ENCODE measurements around the gene MRPL49.
A peak's percentile ranks its signal among the peaks of the same experiment; 100 is the strongest.
"Not testable (repeated sequence)": the region's sequence is repeated elsewhere in the genome, so short reads cannot be mapped to it uniquely, and the experiment has no call there.

Gene MRPL49

DNA sequence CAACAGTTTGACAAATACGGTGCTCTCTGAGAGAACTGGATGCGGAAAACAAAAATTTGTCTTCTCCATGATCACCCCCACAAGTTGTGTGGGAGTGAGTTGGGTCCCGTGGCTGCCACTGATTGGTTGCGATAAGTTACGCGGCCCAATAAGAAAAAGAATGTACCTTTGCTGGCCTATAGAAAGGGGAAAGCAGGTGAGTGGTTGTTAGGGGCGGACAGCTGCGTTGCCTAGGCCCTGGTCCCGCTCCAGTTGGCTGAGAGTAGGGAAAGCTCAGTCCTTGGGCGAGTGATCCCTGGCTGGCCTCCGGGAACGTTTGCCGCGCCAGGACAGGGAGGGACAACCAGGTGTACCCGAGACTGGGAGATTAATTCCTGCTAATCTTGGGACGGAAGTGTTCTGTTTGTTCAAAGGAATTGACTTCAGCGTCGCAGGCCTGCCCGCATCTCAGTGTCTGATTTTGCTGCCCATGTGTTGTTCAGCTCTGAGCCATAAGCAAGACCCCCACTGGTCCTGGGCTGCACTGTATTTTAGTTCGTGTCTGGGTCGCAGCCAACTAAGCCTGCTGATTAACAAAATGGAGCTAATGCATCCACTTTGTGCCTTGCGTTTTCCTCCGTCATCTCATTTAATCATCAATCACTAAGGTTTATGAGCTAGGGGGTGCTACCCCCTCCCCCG lies 13.0 kb downstream of the MRPL49 start:
- peak; percentile 92 for DNase-seq

DNA sequence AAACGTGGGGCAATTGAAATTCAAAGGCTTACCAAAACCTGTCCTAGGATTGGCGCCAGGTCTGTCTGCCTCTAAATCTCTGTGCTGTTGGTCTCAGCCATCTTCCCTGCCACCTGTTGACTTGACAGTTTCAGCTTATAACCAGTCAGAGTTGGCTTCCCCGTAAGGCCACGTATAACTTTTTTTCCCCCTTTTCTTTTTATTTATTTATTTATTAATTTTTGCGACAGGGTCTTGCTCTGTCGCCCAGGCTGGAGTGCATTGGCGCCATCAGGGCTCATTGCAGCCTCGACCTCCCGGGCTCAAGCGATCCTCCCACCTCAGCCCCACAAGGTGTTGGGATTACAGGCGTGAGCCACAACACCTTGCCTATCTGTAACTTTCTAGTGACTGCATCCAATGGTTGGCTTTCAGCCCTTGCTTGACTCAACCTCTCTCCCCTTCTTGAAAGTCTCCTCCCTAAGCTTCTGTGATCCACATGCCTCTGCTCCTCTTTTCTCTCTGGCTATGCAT lies 13.6 kb downstream of the MRPL49 start:
- DNase-seq = no peak

DNA sequence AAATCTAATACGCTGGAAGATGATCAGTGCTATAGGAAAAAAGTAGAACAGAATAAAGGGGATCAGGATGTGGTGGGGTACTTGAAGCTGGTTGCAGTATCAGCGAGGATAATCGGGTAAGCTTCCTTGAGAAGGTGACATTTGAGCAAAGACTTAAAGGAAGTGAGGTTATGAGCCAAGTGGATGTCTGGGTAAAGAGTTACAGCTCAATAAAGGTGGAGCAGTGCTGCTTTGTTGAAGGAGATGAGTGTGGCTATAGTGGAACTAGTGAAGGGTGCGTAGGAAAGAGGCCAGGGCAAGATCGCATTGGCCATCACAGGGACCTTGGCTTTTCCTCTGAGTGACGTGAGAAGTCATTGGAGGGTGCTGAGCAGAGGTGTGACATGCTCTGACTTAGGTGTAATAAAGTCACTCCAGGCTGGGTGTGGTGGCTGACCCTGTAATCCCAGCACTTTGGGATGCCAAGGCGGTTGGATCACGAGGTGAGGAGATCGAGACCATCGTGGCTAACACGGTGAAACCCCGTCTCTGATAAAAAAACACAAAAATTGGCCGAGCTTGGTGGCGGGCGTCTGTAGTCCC lies 14.5 kb downstream of the MRPL49 start:
- no peak for DNase-seq

DNA sequence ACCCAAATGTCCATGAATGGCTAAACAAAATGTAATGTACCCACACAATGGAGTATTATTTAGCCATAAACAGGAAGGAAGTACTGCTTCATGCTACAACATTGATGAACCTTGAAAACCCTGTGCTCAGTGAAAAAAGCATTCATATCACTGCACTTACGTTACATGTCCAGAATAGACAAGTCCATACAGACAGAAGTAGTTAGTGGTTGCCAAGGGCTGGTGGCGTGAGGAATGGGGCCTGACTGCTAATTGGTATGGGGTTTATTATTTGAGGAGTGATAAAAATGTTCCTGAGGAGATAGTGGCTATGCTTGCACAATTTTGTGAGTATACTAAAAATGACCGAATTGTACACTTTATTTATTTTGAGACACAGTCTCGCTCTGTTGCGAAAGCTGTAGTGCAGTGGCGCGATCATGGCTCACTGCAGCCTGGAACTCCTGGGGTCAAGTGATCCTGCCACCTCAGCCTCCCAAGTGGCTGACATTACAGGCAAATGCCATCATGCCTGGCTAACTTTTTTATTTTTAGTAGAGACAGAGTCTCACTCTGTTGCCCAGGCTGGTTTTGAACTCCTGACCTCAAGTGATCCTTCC lies 19.9 kb downstream of the MRPL49 start:
- DNase-seq = no peak

DNA sequence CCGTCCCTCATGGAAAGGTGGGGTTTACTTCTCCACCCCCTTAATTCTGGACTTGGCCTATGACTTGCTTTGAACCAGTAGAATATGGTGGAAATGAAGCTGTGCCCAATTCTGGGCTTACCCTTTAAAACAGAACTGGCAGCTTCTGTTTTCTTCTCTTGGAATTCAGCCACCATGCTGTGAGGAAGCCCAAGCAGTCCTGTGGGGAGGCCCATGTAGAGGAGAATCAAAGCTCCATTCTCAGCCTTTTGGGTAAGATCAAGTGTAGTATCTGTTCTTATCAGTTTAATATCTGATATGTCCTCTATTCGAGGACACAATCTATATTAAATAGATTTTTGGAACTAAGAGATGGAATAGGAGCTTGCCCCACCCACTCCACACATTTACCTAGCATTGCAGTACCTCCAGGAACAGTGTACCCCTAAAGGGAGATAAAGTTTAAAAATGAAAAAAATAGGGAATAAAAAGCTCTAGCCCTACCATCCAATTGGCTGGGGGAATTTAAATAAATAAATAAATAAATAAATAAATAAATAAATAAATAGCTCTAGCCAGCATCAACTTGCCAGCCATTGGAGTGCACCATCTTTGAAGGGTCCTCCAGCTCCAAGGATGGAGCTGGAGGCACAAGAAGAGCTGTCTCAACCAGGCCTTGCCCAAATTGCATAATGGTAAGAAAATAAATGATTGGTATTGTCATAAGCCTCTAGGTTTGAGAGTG lies 25.4 kb downstream of the MRPL49 start:
- no peak for DNase-seq

DNA sequence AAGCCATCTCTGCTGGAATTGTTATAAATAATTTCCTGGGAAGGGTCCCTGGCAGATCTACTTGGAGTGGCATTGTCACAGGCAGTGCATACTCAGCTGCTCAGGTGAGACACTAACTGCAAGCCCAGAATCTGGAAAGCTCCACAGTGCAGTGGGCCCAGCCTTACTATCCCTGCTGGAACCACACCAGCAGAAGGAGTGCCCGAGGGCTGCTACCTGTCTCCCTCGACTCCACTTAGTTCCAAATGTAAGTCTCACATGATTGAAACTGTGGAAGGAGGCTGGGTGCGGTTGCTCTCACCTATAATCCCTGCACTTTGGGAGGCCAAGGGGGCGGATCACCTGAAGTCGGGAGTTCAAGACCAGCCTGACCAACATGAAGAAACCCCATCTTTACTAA lies 26.5 kb downstream of the MRPL49 start:
- no peak for DNase-seq

DNA sequence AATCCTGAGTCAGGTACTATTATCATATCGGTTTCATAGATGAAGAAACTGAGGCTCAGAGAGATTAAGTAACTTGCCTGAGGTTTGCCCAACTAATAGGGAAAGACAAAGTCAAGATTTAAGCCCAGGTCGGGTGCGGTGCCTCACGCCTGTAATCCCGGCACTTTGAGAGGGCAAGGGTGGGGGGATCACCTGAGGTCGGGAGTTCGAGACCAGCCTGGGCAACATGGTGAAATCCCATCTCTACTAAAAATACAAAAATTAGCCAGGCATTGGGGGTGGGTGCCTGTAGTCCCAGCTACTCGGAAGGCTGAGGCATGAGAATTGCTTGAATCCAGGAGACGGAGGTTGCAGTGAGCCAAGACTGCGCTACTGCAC lies 28.0 kb downstream of the MRPL49 start:
- DNase-seq = not testable (repeated sequence)

DNA sequence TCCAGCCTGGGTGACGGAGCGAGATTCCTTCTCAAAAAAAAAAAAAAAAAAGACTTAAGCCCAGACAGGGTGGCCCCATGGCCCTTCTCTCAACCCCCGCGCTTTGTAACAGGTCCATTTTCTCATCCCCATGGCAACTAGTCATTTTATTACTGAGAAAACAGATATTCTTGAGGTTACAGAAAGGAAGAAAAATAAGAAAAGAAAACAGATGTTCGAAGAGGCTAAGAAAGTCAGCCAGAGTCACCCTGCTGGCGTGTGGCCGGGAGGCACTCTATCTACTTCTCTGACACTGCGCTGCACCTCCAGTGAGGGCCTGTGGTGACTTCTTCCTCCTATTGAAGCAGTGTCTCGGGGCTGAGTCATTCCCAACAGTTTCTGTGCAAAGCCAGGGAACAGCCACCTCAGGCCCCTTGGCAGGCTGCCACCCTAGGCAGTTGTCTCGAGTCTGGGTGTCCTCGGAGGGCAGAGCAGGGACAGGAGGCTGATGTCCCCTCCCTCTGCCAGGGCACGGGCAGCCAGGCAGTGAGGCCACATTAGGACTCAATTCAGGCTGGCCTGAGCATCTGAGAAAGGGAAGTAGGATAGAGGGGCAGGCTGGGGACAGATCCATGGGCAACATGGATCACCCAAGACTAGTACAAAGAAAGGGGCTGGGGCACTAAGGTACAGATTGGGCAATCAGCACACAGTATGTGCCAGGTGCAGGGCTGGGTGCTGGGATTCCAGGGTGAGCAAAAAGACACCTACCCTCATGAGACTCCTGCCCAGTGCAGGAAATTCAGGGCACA lies 28.6 kb downstream of the MRPL49 start:
- no peak for DNase-seq

DNA sequence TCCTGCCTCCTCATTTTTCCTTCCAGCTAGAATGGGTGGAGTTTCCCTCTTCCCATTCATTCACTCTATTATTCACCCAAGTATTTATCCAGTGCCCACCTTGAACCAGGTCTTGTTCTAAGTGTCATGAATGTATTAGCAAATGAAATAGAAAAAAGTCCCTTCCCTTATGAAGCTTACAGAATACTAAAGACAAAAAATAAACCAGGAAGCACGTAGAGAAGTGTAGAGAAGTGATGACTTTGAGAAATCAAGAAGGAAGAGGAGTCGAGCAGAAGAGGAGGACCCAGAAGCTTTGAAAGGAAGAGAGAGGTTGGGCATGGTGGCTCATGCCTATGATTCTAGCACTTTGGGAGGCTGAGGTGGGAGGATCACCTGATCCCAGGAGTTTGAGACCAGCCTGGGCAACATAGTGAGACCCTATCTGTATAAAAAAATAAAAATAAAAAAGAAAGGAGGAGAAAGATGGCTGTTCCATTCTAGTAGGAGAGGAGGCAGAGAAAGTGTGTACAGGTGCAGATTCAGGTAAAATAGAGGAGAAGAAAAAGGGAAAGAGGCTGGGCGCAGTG lies 29.3 kb downstream of the MRPL49 start:
- no peak for DNase-seq

DNA sequence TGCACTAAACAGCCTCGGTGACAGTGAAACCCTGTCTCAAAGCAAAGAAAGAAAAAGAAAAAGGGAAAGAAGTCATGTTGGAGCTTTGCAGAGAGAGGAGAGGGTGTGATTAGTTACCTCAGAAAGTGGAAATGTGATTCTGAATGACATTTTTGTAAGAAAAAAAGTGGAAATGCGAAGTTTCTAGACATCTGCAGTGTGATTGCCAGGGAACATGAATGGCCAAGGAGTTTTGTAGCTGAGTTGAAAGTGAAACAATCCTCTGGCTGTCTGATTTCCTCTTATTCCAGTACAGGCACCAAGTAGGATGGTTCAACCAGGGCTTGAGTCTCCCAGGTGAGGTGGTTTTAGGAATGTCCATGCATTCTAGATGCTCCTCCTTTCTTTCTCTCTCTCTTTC lies 30.0 kb downstream of the MRPL49 start:
- no peak for DNase-seq

DNA sequence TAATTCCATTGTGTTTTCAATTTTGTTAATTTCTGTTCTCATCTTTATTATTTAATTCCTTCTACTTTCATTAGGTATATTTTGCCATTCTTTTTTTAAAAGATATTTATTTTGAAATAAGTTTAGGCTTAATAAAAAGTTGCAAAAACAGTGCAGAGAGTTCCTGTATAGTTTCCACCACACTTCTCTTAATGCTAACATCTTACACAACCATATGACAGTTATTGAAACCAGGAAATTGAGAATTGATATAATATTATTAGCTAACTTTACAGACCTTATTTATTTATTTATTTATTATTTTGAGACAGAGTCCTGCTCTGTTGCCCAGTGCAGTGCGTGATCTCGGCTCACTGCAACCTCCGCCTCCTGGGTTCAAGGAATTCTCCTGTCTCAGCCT lies 34.1 kb downstream of the MRPL49 start:
- no peak for DNase-seq

DNA sequence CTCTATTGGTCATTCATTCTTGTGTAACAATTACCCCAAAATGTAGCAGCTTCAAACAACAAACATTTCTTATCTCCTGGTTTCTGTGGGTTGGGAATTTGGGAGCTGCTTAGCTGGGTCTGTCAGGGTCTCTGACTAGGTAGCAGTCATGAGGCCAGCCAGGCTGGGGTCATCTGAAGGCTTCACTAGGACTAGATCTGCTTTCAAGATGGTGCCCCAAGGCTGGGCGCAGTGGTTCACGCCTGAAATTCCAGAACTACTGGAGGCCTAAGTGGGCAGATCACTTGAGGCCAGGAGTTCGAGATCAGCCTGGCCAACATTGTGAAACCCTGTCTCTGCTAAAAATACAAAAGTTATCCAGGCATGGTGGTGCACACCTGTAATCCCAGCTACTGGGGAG lies 34.8 kb downstream of the MRPL49 start:
- DNase-seq = no peak

DNA sequence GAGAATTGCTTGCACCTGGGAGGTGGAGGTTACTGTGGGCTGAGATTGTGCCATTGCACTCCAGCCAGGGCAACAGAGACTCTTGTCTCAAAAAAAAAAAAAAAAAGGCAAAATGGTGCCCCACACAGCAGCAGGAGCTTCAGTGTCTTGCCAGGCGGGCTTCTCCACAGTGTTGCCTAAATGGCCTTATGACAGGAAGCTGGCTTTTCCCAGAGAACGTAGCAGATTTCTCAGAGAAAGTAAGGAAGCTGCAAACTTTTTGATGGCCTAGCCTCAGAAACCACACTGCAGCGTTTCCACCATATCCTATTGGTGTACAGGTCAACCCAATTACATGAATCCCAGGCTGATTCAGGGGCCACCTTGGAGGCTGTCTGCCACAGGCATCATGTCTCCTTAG lies 35.2 kb downstream of the MRPL49 start:
- DNase-seq = no peak

DNA sequence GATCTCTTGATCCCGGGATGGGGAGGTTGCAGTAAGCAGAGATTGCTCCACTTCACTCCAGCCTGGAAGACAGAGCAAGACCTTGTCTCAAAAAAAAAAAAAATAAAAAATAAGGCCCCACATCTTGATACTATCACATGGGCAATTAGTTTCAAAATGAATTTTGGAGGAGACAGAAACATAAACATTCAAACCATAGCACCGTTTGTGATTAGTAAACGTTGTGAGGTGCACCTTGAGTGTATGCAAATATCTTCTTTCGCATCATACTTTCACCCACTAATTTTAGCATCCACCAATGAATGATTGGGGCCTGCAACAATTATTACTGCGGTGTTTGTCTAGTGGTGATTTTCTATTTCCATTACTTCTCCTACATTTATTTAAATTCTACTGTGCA lies 36.9 kb downstream of the MRPL49 start:
- no peak for DNase-seq

DNA sequence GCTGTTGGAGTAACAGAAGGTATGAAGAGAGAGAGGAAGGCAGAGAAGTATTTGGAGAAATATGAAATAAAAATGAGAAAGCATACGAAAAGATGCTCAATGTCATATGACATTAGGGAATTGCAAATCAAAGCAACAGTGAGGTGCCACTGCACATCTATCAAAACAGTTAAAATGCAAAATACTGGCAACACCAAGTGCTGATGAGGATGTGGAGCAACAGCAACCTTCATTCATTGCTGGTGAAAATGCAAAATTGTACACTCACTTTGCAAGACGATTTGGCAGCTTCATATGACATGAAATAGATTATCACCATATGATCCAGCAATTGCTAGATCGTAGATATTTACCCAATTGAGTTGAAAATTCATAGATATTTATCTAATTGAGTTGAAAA lies 38.5 kb downstream of the MRPL49 start:
- no peak for DNase-seq

DNA sequence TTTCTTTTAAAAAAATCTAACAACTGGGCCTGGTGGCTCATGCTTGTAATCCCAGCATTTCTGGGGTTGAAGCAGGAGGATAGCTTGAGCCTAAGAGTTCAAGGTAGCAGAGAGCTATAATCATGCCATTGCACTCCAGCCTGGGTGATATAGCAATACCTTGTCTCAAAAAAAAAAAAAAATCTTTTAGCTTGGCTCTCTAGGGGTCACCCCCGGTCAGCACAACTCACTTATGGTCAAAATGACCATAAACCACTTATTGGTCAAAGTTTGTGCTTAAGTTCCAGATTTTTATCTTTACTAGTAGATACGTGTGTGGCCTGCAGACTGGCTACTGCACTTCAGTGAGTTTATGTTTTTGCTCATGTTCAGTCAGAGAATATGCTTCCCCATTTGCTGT lies 41.6 kb downstream of the MRPL49 start:
- no peak for DNase-seq

DNA sequence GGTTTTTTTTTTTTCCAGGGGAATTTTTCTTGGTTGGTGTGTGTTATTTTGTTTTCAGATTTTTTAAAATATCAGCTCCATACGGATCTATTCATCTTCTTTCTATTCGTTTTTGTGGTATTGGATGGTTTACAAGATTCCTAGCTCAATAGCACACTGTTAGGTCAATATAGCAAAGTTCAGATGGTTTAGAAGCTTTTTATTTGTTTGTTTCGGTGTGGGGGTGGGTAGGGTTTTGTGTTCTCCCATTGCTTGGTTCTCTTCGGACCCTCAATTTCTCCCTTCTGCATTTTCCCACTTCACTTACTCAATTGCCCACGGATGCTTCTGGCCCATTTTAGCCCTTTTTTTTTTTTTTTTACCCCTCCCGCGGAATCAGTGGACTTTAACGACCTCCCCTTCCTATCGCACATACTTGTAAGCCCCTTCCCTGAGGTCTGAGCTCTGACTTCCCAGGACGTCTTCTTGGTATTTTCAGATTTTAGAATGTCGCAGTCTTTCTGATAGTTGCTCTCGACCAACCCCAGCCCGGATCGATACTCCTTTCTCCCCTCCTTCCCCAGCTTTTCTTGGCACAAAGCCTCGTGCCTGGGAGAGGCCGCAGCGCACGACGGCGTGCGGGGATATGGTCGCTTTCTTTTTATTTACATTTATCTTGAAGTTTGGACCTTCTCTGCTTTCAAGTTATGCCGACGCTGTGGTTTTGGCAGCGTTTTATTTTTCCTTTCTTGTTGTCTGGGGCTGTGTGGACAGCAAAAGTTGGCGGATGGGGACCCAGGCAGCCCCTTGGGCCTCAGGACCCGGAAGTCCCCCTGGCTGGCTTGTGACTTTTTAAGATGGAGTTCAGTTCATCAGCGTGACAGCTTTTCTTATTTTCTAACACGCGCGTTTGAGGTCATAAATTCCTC lies 43.5 kb downstream of the MRPL49 start:
- DNase-seq = no peak

DNA sequence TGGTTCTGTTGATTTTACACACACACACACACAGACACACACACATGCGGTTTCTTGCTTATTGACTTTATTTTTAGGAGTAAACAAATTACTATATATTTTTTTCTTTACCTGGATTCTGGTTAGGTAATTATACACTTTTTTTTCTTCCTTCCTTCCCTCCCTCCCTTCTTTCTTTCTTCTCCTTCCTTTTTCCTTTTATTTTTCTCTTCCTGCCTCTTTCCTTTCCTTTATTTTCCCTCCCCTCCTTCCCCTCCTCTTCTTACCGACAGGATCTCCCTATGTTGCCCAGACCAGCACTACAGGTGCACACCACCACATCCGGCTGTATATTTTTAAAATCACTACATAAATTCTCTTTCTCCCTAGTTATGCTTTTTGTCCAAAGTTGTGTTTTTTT lies 44.8 kb downstream of the MRPL49 start:
- no peak for DNase-seq

DNA sequence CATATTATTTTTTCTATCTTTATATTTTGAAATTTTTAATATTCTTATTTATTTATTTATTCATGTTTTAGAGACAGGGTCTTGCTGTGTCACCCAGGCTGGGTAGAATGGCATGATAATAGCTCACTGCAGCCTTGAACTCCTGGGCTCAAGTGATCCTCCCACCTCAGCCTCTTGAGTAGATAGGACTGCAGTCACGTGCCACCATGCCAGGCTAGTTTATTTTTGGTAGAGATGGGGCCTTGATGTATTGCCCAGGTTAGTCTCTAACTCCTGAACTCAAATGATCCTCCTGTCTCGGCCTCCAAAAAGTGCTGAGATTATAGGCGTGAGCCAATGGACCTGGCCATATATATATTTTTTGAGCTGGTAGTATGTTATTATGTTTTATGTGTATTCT lies 45.5 kb downstream of the MRPL49 start:
- no peak for DNase-seq

DNA sequence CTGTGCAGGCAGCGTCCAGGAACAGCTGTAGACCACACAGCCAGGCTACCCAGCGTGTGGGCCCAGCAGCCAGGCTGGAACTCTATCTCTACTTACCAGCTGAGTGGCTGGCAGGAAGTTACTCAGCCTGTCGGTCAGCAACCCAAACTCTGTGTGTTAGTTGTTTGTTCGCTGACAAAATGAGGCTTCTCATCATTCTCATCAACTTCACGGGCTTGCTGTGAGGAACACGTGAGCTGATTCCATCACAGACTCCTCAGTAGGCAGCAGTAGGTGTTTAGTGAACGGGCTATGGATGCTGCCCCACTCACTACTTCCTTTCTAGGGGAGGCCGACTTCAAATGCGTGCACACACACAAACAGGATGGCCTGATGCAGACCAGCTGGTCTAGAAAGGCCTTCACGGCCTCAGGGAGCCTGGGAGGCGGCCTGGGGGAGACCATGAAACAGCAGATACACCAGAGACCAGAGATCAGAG lies 47.1 kb downstream of the MRPL49 start:
- DNase-seq = no peak

DNA sequence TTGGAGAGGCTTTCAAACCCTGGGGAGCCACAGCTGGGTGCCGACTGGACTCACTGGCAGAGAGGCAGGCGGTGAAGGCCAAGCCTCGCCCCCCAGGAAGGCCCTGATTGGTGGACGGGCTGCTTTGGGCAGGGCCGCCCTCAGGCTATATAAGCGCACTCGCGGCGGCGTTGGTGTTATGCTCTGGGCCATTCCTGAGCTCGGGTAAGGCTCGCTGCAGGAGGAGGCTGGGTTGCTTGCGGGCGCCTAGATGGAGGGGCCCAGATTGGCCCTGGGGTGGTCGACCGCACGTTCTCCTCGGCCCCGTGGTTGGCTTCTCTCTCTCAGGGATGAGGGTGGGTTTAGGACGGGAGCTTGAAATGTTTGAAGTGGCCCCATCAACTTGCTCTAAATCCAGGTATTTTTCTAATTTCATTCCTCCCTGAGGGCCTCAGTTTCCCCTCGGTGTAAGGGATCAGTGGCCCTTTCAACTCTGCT lies 48.0 kb downstream of the MRPL49 start, which contains the start of gene SPDYC:
TSS of gene SPDYC (plus strand) at position 176 of the 477 bp plus-strand sequence. CDS start 1,125 bp downstream, outside the sequence.
- DNase-seq = no peak

Data from central memory CD4-positive, alpha-beta T cell (primary cell).